AG08395 (cell line): Measurements from ENCODE around the gene SNAP29.
"Not testable (repeated sequence)": the region's sequence is repeated elsewhere in the genome, so short reads cannot be mapped to it uniquely, and the experiment has no call there.

Experiments
- DNase-seq: peaks from one replicate; pipeline ENCODE4 v3.0.0; 2012; ENCODE audit warnings: mixed read lengths, low spot score

The SNAP29 gene

DNA sequence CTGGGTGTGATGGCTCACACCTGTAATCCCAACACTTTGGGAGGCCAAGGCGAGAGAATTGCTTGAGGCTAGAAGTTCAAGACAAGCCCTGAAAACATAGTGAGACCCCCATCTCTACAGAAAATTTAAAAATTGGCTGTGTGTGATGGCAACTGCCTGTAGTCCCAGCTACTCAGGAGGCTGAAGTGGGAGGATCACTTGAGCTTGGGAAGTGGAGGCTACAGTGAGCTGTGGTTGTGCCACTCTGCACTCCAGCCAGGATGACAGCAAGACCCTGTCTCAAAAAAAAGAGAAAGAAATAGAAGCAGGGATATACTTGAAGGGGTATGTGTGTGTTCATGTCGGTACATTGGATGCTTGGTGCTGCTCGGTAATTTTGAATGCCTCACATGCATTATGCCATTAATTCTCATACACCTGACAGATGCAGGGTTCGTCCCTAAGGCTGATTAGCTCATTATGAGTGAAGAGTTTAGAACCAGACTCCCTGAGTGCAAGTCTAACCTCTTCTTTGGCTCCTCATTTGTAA is 72.4 kb downstream of the SNAP29 start:
- DNase-seq: no peak

DNA sequence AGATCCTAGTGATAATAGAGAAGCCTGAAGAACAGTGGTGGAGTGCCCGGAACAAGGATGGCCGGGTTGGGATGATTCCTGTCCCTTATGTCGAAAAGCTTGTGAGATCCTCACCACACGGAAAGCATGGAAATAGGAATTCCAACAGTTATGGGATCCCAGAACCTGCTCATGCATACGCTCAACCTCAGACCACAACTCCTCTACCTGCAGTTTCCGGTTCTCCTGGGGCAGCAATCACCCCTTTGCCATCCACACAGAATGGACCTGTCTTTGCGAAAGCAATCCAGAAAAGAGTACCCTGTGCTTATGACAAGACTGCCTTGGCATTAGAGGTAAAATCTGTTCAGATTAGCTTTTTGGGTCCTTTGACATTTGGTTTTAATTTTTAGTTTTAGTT is 75.1 kb downstream of the SNAP29 start:
- no peak for DNase-seq

DNA sequence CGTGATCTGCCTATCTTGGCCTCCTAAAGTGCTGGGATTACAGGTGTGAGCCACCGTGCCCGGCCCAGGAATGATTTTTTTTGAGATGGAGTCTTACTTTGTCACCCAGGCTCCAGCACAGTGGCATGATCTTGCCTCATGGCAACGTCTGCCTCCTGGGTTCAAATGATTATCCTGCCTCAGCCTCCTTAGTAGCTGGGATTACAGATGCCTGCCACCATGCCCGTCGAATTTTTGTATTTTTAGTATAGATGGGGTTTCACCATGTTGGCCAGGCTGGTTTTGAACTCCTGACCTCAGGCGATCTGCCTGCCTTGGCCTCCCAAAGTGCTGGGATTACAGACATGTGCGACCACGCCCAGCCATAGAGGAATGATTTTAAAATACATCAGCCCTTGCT is 76.2 kb downstream of the SNAP29 start:
- not testable (repeated sequence) for DNase-seq

DNA sequence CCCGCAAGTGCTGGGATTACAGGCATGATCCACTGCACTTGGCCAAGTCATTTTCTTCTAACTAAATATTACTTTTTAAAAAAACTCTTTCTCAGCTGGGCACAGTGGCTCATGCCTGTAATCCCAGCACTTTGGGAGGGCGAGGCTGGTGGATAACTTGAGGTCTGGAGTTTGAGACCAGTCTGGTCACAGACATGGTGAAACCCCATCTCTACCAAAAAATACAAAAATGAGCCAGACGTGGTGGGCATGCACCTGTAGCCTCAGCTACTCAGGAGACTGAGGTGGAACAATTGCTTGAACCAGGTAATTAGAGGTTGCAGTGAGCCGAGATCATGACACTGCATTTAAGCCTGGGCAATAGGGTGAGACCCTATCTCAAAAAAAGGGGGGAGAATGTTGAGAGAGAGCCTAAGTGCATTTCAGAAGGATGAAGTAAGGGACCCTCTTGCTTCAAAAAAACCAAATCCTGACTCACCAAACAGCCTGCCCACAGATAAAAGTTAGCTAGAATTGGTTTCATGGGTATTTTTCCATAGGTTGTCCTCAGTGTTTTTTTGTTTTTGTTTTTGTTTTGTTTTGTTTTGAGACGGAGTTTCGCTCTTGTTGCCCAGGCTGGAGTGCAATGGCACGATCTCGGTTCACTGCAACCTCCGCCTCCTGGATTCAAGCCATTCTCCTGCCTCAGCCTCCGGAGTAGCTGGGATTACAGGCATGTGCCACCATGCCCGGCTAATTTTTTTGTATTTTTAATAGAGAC is 77.2 kb downstream of the SNAP29 start:
- DNase-seq: not testable (repeated sequence)

DNA sequence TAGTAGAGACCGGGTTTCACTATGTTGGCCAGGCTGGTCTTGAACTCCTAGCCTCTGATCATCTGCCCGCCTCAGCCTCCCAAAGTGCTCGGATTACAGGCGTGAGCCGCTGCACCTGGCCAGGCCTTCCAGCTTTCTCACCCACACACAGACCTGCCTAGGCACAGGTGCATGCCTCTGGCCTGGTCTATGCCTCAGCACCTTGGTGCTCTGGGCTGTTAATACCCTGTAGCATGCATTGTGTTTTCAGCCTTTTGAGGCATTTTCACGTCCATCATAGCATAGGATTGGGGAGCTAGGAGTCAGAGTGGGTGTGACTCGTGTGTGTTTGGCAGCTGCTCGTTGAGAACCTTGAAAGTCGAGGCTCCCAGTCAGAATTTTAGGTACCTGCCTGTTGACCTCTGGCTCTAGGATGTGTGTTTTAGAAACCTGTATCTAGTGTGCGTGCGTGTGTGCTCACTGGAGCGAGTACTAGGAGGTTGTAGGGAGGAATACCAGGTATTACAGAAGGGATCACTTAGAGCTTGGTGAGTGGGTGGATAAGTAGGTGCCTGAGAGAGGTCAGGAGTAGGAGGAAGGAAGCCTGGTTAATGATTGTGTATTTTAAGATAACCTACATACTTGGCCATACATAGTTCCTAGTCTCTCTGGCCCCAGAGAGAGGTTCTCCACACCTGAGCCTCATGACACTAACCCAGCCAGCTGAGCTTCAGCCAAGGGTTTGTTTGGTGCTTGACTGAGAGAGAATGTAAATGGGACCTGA is 78.4 kb downstream of the SNAP29 start:
- no peak for DNase-seq

DNA sequence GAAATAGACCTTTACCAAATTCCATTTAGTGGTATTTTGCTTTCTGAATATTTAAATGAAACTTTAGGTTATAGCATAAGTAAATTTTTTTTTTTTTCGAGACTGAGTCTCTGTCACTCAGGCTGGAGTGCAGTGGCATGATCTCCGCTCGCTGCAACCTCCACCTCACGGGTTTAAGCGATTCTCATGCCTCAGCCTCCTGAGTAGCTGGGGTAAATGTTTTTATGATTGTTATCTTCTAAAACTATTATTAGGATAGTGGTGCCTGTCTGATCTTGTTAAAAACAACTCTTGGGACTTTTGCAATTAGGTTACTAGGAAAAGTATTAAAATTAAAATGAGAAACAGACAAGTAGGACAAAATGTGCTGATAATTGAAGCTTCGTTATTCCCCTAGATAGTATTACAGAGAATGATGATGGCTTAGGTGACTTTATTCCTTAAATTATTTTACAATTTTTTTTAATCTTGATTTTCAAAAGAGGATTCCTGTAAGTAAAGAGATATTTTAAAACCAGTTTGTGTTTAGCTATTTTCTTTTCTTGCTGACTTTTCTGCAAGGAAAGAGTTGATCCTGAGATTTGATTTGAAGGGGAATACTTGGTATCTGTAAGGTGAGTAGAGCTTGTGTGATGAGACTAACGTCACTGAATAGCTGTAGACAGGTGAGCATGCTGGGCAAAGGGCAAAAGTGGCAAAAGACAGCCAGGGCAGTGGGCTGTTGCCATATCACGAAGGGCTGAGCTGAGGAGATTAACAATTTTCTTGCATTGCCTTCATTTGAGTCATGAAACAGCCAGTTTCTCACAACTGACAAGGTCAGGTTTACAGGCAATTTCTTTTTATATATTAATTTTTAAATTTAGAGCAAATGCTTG is 79.2 kb downstream of the SNAP29 start:
- no peak for DNase-seq

DNA sequence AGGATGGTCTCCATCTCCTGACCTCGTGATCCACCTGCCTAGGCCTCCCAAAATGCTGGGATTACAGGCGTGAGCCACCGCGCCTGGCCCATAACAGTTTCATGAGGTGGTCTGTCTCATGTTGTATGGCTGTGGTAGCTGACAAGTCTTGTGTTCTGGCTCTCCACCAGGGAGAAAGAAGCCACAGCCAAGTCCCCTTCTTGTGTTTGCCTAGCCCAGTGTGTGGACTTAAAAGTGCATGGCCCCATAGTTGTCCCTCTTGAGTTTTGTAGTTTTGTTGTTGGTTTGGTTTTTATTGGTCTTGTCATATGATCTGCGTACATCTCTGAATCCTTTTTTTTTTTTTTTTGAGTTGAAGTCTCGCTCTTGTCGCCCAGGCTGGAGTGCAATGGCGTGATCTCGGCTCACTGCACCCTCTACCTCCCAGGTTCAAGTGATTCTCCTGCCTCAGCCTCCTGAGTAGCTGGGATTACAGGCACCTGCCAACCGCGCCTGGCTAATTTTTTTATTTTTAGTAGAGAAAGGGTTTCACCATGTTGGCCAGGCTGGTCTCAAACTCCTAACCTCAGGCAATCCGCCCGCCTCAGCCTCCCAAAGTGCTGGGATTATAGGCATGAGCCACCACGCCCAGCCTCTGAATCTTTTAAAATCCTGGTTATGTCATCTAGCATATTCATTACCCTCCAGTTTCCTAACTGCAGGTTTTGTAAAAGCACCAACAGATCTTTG is 80.8 kb downstream of the SNAP29 start:
- not testable (repeated sequence) for DNase-seq

DNA sequence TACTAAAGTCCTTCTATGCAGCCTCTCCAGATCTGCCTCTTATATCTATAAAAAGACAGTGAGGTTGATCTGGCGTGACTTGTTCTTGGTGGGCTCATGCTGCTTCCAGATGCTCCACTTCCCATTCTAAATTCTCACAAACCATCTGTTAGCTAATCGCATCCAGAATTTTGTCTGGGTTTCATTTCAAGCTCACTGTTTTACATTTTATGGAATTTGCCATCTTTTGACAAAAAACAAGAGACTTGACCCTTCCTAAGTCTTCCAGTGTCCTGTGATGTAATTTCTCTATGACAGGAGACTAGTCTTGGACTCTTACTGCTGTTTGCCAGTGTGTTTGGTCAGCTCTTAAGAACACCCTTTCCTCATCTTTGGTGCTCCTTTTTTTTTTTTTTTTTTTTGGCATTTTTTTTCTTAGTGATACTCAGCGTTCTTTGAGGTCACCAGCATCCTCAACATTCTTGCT is 81.4 kb downstream of the SNAP29 start:
- DNase-seq: peak; percentile 37
